Hepatocyte (in vitro differentiated cells): ENCODE data around the gene ZBTB22. TPM values are rescaled to one million over a fixed set of nuclear protein-coding genes. Genes with fewer than 3 reads are reported as not detected.
A peak's percentile ranks its signal among the peaks of the same experiment; 100 is the strongest.

Experiments used
- DNase-seq: peaks from one replicate; pipeline ENCODE4 v3.0.0-alpha.2; 2016; ENCODE audit warnings: low spot score
- H2AFZ ChIP-seq: fragments of 200-600 bp; sonication (generic); 2 replicates; pipeline ENCODE4 v1.6.0; 2016; ENCODE audit warnings: antibody characterized with exemption, mild to moderate bottlenecking
- H3K27ac ChIP-seq: fragments of 200-600 bp; sonication (generic); 2 replicates; pipeline ENCODE4 v1.5.1; 2016; ENCODE audit warnings: mild to moderate bottlenecking
- H3K27me3 ChIP-seq: fragments of 200-600 bp; sonication (generic); 2 replicates; pipeline ENCODE4 v1.6.1; 2016
- H3K36me3 ChIP-seq: fragments of 200-600 bp; sonication (generic); replicated peaks from 2 replicates; pipeline ENCODE4 v1.5.1; 2016; ENCODE audit warnings: low read depth; ENCODE audit not compliant: insufficient read depth
- H3K4me1 ChIP-seq: fragments of 200-600 bp; sonication (generic); 2 replicates; pipeline ENCODE4 v1.5.1; 2016; ENCODE audit warnings: mild to moderate bottlenecking, moderate library complexity; ENCODE audit not compliant: insufficient read depth
- H3K4me2 ChIP-seq: fragments of 200-600 bp; sonication (generic); 2 replicates; pipeline ENCODE4 v1.6.0; 2016
- H3K4me3 ChIP-seq: fragments of 200-600 bp; sonication (generic); 2 replicates; pipeline ENCODE4 v1.5.1; 2016; ENCODE audit warnings: mild to moderate bottlenecking
- H3K79me2 ChIP-seq: fragments of 200-600 bp; sonication (generic); 2 replicates; pipeline ENCODE4 v1.6.0; 2017; ENCODE audit warnings: mild to moderate bottlenecking
- H3K9me2 ChIP-seq: fragments of 200-600 bp; sonication (generic); replicated peaks from 2 replicates; pipeline ENCODE4 v1.6.0; 2017; ENCODE audit warnings: mild to moderate bottlenecking; ENCODE audit not compliant: insufficient read depth
- H3K9me3 ChIP-seq: fragments of 200-600 bp; sonication (generic); 2 replicates; pipeline ENCODE4 v1.5.1; 2016; ENCODE audit warnings: low read depth, mild to moderate bottlenecking
- H4K20me1 ChIP-seq: fragments of 200-600 bp; sonication (generic); 2 replicates; pipeline ENCODE4 v1.6.0; 2016; ENCODE audit warnings: mild to moderate bottlenecking; ENCODE audit not compliant: insufficient read depth, poor library complexity, severe bottlenecking
- EZH2 ChIP-seq: fragments of 200-600 bp; sonication (generic); IDR thresholded peaks from 2 replicates; pipeline ENCODE4 v1.6.1; 2016; ENCODE audit warnings: antibody characterized with exemption, mild to moderate bottlenecking, borderline replicate concordance
- EZH2phosphoT487 ChIP-seq: fragments of 200-600 bp; sonication (generic); IDR thresholded peaks from one replicate; pipeline ENCODE4 v1.6.1; 2018; ENCODE audit warnings: antibody characterized with exemption, mild to moderate bottlenecking, low read depth, moderate library complexity; ENCODE audit not compliant: unreplicated experiment, severe bottlenecking
- WGBS: methylation state at CpG from one replicate; pipeline ENCODE4 v1.1.6; 2016; ENCODE audit warnings: low lambda C conversion rate; ENCODE audit errors: missing lambda C conversion rate; 5-methylcytosine and 5-hydroxymethylcytosine counted together
- polyA plus RNA-seq: library from polyadenylated mRNA; unstranded; fragments of >200 nt; fragmentation: Nextera tagmentation; extraction: Ambion mirVana; gene quantifications from 2 replicates; pipeline ENCODE4 v1.2.1, GENCODE V29; 2016
- total RNA-seq: library from RNA; depleted of rRNA; stranded (reverse); fragments of >200 nt; gene quantifications from 2 replicates; pipeline ENCODE4 v1.2.3, GENCODE V29; 2014
- TF ChIP-seq, protein P1 (sequence below): fragments of 200-600 bp; sonication (generic); IDR thresholded peaks from 2 replicates; pipeline ENCODE4 v1.5.1; 2016; ENCODE audit warnings: antibody characterized with exemption, mild to moderate bottlenecking; ENCODE audit not compliant: poor library complexity

Gene ZBTB22
- total and polyA plus RNA-seq, 2 experiments from 2014 or later: 23.2 to 23.4 TPM

DNA sequence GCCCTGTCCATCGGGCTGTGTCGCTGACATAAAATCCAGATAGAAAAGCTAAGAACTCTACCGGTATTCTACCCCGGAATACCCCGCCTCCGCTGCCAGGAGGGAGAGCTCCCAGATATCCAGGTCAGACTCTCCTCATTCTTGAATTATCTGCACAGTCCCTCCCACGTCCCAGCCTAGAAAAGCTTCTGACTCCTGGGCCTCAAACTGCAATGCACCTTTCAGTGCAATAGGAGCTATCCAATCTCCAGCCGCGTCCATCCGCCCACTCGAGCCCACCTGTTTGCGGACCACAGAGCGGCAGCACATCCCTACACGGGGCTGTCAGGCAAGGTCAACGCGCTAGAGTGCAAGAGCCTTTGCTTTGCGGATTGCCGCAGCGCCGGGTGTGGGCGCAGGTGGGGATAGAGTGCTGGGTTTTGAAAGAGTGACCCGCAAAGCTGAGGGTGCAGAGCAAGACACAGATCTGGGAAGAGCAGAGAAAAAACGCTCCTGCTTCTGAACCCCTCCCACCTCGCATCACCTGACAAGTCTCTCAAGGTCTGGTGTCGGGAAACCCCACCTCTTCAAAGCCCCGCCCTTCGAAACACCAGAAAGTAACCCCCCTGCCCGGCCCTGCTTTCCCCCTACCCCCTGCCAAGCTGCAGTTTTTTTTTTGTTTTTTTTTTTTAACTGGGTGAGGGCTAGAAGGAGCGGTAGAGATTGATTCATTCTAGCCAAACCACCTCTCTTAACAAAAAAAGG is 5.0 kb downstream of the ZBTB22 start:
- H3K27ac ChIP-seq: peak overlapping the region; percentile 96
- 6% methylated on average over 29 of the region's 29 CpGs for WGBS
- peak; percentile 92 for DNase-seq
- H3K4me1 ChIP-seq: peaks cover 8% of the 10 kb centered on the region
- H2AFZ ChIP-seq: no peak overlapping the region
- no peaks in the 10 kb centered on the region for H3K27me3 ChIP-seq
- no peaks in the 10 kb centered on the region for H4K20me1 ChIP-seq
- TF ChIP-seq, protein P1, sequence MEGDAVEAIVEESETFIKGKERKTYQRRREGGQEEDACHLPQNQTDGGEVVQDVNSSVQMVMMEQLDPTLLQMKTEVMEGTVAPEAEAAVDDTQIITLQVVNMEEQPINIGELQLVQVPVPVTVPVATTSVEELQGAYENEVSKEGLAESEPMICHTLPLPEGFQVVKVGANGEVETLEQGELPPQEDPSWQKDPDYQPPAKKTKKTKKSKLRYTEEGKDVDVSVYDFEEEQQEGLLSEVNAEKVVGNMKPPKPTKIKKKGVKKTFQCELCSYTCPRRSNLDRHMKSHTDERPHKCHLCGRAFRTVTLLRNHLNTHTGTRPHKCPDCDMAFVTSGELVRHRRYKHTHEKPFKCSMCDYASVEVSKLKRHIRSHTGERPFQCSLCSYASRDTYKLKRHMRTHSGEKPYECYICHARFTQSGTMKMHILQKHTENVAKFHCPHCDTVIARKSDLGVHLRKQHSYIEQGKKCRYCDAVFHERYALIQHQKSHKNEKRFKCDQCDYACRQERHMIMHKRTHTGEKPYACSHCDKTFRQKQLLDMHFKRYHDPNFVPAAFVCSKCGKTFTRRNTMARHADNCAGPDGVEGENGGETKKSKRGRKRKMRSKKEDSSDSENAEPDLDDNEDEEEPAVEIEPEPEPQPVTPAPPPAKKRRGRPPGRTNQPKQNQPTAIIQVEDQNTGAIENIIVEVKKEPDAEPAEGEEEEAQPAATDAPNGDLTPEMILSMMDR: no peak
- no peaks in the 10 kb centered on the region for H3K36me3 ChIP-seq
- no peaks in the 10 kb centered on the region for H3K9me2 ChIP-seq
- no peaks in the 10 kb centered on the region for H3K9me3 ChIP-seq
- peak overlapping the region; percentile 84 for H3K4me2 ChIP-seq
- H3K79me2 ChIP-seq: peaks cover 53% of the 10 kb centered on the region
- peak overlapping the region; percentile 65 for H3K4me3 ChIP-seq

DNA sequence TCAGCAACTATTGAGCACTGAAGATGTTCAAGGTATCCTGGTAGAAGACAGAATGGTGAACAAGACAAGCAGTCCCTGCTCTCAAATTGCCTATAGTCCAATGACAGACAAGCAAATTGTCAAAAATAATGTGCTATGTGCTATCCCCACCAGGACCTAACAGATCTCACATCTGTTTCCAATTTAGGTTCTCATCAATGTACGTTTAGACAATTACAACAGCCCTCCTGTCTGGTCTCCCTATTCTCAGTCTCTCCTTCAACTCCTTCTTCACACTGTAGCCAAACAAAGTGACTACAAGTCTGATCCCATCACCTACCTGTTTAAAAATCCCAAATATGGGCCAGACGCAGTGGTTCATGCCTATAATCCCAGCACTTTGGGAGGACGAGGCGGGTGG is 11.2 kb downstream of the ZBTB22 start:
- no peaks in the 10 kb centered on the region for H3K36me3 ChIP-seq
- no peaks in the 10 kb centered on the region for H3K9me2 ChIP-seq
- no peaks in the 10 kb centered on the region for H3K4me1 ChIP-seq
- TF ChIP-seq, protein P1: no peak
- TF ChIP-seq EZH2: no peak
- 84% methylated on average over 4 of the region's 4 CpGs for WGBS
- no peak for DNase-seq
- no peak overlapping the region for H3K27ac ChIP-seq
- peaks cover 77% of the 10 kb centered on the region for H3K79me2 ChIP-seq
- peaks cover 10% of the 10 kb centered on the region for H4K20me1 ChIP-seq
- H3K27me3 ChIP-seq: no peaks in the 10 kb centered on the region
- H3K9me3 ChIP-seq: no peaks in the 10 kb centered on the region
- no peak overlapping the region for H3K4me3 ChIP-seq
- H2AFZ ChIP-seq: no peak overlapping the region
- H3K4me2 ChIP-seq: no peak overlapping the region

DNA sequence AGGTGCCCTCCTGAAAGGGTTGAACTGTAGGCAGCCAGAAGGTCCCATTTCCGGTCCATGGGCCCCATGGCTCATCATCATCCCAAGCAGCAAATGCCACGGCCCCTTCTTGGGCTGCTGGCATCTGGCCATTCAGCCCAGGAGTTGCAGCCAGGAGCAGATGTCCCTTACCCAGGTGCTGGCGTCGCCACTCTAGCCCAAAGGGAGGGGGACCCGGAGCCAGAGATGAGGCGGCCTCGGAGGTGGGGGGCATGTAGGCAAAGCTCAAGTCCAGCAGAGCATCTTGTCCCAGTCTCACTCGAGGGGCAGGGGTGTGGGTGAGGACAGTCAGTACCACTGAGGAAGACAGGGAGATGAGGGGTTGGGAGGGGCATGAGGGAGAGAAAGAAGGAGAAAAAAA is 12.5 kb downstream of the ZBTB22 start:
- H3K9me2 ChIP-seq: no peaks in the 10 kb centered on the region
- H3K4me3 ChIP-seq: no peak overlapping the region
- H3K27ac ChIP-seq: no peak overlapping the region
- H3K27me3 ChIP-seq: no peaks in the 10 kb centered on the region
- TF ChIP-seq EZH2phosphoT487 (no peak), EZH2 (no peak)
- TF ChIP-seq, protein P1: no peak
- H3K36me3 ChIP-seq: no peaks in the 10 kb centered on the region
- no peak overlapping the region for H3K4me2 ChIP-seq
- peaks cover 77% of the 10 kb centered on the region for H3K79me2 ChIP-seq
- peaks cover 11% of the 10 kb centered on the region for H3K4me1 ChIP-seq
- WGBS: 94% methylated on average over 8 of the region's 8 CpGs
- no peak overlapping the region for H2AFZ ChIP-seq
- H3K9me3 ChIP-seq: no peaks in the 10 kb centered on the region
- DNase-seq: no peak
- H4K20me1 ChIP-seq: peaks cover 13% of the 10 kb centered on the region
